GM18517 (cell line): ENCODE data around the gene TMEM222.

Experiments
- ATAC-seq: cut with Tn5 transposase; IDR thresholded peaks from one replicate; pipeline ENCODE4 v1.9.1; 2021; ENCODE audit warnings: mild to moderate bottlenecking, moderate library complexity; ENCODE audit not compliant: unreplicated experiment

Gene TMEM222

DNA sequence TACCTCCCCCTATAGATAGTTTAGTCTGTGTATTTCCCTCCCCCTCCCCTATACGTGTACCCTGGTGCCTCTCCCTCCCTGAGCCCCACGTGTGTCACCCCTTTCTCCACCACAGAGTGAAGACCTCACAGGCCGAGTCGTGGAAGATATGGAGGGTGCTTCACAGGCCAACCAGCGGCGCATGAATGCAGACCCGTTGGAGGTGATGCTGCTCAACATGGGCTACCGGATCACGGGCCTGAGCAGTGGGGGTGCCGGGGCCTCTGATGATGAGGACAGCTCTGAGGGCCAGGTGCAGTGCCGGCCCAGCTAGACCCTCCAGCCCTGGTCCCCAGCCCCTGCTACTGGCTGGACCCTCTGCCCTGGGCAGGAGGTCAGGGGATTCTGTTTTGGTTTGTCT lies 15.9 kb upstream of the TMEM222 start:
- ATAC-seq: no peak

DNA sequence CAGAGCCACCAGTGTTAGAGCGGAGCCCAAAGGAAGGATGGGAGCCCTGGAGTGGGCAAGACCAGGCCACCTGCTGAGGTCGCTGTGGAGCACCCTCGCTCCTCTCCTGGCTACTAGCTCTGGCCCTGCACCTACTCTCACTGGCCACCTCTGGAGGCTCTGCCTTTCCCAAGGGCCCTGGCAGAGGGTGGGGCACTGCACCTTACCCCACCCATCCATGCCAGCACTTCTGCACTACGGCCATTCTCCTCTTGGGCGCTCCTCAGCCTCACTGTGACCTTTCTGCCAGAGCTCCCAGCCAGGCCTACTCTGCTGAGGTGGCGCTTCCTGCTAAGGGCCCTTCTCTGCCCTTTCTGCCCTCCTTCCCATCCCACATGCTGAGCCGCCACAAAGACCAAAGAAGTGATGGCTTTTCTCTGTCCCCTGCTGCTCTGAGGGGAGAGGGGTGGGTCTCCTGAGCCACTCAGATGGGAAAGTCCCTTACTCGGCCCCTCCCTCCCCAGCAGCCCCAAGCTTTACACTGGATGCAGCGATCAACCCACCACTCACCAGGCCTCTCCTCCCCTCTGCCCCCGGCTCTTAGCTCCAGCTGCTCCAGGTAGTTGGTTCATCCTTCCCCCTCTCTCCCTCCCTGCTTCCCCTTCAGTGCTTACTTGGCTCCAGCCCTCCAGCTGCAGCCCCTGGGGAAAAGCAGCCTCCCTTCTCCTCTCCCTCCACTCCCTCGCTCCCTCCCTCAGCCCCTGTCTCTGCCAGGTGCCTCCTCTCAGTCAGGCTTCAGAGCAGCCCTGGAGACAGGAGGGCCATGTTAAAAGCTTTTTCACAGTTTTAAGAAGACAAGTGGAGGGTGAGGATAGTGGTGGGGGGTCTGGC lies 14.8 kb upstream of the TMEM222 start:
- no peak for ATAC-seq

DNA sequence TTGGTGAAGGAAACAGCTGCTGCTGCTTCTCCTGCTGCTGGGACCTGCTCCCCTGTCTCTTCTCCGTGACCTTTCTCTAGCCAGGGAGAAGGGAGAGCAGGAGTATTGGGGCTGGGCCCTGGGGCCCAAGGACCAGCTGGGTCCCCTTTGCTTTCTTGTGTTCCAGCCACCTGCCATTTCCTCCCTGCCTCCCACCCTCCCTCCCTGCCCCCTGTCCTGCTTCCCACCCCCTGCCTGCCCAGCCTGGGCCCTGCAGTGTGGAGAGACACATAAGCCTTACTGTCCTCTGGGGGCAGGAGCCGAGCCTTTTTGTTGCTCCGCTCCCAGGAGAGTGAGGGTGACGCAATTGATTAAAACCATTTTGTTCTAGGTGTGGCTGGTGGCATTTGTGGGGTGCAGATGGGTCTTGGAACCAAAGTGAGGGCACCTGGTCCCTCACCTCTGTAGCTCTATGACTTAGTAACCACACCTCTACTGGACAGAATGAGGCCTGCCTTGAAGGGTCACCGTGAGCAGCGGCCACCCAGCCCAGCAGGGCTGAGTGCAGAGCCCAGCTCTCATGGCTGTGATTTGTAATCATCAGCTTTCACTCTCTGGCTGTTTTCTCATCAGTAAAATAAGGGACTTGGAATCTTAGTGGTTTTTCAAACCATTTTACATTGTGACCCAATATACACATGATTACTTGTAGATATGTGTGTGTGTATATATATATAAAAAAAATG lies 13.9 kb upstream of the TMEM222 start:
- no peak for ATAC-seq

DNA sequence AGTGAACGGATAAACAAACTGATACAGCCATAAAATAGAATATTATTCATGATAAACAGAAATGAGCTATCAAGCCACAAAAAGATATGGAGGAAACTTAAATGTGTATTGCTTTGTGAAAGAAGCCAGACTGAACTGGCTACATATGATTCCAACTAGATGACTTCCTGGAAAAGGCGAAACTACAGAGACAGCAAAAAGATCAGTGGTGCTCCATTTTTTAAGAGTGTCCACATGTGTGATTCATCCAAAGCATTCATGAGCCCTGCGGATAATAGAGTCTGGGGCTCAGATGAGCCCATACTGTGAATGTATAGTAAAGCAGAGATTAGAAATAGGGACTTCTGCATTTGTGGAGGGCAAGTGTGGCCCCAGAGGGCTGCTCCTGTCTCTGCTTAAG lies 7.8 kb upstream of the TMEM222 start:
- no peak for ATAC-seq

DNA sequence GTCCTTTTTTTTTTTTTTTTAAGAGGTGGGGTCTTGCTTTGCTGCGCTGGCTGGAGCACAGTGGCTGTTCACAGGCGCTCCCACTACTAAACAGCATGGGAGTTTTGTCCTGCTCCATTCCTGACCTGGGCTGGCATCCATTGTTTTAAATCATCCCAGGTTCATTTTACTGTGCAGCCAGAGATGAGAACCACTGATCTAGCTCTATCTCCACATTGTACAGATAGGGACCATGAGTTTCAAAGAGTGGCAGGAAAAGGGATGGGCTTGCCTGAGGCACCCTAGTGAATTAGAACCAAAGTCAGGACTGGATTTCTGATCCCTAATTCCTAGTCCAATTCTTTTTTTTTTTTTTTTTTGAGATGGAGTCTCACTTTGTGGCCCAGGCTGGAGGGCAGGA lies 7.2 kb upstream of the TMEM222 start:
- no peak for ATAC-seq

DNA sequence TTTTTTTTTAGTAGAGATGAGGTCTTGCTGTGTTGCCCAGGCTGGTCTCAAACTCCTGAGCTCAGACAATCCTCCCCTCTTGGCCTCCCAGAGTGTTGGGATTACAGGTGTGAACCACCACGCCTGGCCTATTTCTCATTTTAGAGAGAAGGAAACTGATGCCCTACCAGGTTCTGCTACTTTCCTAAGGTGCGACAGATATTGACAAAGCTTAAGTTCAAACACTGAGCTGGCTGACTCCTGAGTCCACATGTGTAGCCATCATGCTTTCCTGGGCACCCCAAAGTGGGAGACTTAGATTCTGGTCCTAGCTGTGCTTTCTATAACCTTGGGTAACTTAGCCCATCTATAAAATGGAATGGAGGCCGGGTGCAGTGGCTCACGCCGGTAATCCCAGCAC lies 5.1 kb upstream of the TMEM222 start:
- no peak for ATAC-seq

DNA sequence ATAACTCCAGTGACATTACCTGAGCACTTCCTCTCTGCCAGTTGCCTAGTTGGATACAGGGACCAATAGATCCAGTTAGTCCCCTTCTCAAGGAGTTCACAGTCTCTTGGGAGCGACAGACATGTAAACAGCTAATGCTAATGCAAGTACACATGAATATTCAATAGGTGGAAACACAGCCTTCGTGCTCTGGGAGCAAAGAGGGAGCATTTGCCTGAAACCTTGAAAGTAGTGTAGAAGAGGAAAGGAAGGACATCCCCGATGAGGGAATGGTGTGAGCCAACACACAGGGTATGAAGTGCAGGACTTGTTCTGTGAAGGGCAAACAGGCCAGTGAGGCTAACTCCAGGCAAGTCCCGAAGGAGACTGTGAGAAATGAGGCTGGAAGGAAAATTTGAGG lies 3.8 kb upstream of the TMEM222 start:
- ATAC-seq: no peak

DNA sequence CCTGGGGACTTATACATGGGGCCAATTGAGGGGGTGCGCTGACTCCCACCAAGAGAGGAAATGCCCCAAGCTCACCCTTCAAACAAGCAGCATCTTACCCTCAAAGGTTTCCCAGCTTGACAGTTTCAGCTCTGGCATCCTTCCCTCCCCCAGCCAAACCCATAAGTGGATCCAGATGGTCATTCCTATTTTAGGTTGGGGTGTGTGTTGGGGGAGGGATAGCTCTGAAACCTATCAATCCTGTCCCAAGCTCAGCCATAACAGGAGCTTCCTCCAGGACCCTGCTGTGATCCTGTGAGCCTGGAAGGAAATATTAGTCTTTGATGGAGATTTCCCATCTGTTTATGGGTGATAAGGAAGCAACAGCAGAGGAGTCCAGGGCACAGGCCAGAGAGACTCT lies 3.4 kb upstream of the TMEM222 start:
- no peak for ATAC-seq

DNA sequence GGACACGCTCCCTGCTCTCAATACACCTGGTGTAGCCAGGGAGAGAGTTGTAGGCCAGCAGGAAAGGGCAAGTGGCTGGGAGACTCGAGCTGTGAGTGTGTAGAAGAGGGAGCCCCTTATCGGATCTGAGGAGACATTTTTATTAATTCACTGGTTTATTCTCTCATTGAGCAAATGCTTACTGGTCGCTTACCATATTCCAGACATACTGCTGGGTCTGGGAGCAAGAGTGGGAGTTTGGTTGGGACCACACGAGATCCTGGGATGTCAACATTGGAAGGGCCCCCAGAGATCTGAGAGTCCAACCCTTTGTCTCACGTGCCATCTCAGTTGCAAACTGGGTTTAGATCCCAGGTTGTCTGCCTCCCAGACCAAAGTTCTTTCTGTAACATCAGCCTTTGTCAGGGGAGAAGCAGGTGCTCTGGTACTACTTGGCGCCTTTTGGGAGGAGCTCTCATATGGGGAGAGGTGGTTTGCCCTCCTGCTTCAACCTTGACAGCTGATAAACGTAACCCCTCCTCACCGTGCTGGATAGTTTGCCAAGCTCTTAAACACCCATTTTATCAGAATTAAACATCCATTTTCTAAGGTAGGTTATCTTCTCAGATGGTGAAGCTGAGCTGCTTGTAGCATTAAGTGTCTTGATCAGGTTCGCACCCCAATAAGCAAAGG lies 742 bp downstream of the TMEM222 start:
- ATAC-seq: peak; percentile 5

DNA sequence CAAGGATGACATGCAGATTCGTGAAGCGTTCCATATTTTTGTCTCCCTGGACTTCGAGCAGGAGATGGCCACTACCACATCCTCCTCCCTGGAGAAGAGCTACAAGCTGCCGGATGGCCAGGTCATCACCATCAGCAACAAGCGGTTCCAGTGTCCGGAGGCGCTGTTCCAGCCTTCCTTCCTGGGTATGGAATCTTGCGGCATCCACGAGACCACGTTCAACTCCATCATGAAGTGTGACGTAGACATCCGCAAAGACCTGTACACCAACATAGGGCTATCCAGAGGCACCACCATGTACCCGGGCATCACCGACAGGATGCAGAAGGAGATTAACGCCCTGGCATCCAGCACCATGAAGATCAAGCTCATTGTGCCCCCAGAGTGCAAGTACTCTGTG lies 3.3 kb downstream of the TMEM222 start:
- ATAC-seq: no peak

DNA sequence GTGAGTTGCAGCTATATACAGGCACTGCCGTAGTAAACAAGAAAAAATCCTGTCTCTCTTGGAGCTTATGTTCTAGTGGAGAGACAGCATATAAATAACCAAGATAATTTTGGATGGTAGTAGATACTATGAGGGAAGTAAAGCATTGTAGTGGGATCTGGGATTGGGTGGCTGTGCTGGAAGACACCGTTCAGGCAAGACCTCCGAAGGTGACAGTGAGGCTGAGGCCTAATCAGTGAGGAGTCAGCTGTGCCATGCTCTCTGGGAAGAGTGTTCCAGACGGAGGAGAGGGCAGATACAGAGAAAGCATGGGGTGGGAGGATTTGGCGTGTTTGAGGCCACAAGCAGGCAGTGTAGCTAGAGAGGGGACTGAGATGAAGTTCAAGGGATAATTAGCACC lies 6.0 kb downstream of the TMEM222 start:
- no peak for ATAC-seq

DNA sequence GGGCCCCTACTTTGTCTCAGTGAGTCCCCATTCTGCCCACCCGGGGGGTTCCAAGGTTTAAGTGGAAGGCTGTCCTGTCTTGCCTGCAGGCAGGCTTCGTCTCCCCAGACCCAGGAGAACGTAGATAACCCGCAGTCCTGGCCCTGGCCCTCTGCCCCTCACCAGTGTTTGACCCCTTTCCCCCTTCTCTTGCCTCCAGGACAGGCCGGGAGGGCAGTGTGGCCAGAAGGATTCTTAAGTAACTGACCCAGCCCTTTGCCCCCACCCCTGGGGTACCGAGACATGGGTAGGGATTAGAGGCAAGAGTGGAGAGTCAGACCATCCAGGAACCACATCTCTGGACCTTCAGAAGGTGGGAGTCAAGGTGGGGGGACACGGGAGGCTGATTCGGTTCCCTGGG lies 8.8 kb downstream of the TMEM222 start:
- ATAC-seq: no peak

DNA sequence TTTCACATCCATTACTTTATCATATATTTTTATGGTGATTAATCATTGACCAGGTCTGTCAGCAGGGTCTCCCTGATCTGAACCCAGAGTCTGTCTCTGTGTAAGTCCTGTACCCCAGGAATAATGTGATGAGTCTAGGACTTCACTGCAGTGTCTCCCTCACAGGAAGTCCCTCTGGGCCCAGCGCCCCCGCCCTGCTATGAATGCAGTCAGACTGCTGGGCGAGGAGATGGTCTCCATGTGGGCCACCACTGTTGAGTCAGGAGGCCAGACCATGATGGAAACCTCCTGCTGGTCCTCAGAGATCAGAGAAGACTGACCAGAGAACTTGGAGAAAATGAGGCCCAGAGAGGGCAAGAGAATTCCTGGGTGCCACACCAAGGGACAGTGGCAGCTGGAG lies 9.5 kb downstream of the TMEM222 start:
- no peak for ATAC-seq

DNA sequence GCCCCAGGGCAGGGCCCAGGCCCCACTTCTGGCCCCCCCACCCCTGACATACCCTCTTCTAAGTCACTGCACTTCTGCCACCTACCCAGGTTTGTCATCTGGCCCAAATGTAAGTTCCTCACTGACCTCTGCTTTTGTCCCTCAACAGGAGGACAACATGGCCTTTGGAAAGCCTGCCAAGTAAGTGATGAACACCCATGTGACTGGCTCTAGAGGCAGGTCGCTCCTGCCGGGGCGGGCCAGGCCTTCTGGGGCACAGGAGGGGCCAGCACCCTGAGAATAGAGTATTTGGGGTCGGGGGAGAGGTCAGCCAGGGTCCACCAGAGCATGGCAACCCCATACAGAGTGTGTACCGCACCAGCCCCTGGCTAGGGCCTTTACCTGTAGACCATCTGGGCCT lies 10.0 kb downstream of the TMEM222 start:
- ATAC-seq: no peak

DNA sequence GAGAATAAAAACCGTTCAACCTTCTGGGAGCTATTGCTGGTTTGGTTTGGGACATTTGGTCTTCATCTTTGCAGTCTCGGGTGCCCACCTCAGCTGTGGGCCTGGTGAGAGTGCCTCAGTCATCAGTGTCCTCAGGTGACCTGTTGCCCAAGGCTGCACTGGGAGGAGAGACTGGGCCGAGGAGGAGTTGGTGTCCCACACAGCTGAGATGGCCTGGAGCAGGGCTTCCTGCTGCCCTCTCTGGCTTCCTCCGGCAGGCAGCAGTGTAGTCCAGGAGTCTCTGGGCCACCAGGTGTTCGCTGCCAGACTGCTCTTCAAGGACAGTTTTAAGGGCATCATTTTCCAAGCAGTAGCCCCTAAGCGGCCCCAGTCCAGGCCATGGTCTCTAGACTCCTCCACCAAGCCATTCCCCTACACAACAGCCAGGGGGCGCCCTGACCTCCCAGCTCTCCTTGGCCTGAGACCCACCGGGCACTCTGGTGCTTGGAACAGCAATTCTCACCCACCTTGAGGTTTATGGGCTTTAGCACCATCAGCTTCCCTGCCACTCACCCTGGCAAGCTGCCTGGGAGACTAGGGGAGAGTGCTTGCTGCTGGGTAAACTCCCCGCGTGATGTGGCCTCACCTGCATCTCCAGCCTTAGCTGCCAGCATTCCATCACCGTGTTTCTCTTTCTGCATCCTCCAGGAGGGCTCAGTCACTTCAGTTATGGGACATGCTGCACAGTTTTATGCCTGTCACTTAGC lies 10.7 kb downstream of the TMEM222 start:
- no peak for ATAC-seq

DNA sequence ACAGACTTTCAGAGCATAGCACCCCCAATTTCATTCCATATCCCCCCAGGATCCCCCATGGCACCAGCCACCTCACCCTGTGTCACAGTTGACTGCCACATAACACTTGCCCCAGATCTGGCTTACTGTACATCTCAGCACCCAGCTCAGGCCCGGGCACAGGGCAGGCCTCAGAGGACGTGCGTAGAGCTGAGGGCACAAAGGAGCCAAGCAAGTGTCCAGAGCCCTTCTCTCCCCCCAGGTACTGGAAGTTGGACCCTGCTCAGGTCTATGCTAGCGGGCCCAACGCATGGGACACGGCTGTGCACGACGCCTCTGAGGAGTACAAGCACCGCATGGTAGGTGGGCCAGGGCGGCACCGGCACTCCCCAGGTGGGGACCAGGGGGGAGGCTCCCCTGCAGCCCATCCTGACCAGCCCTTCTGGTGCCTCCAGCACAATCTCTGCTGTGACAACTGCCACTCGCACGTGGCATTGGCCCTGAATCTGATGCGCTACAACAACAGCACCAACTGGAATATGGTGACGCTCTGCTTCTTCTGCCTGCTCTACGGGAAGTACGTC lies 11.8 kb downstream of the TMEM222 start:
- no peak for ATAC-seq

DNA sequence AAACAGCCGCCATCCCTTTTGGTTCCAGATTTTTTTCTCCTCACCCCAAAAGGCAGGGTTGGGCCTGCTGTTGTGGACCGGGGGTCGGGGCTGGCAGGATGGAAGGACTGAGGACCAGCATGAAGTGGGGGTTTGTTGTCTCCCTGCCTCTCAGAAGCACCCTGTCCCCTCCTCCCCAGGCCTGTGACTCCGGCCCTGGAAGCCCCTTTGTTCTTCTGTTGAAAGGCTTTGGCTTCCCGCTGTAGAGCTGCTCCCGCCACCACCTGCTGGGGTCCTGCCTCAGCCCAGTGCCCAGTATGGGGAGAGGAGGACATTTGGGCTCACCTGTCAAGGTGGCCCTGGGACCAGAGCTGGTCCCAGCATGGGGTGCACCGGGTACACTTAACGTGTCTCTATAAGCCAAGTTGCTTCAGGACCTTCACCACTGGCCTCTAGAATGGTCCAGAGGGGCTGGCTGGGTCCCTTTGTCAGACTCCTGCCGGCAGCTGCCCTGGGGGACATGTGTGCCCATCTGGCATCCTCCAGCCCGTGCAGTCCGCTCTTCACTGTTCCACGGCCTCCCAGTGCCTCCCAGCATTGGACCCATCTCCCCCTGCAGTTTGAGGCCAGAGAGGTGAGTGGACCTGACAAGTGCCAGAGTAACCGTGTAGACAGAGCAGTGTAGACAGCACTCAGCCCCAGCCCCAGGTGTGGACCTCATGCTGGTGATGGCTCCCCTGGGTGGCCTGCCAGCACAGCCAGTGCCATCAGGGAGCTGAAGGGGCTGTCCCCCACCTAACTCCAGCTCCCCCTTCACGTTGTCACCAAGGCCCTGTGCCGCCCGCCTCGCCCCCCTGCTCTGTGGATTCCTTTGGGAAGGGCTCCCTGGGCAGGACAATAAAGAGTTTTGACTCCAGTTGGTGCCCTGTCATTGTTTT lies 13.8 kb downstream of the TMEM222 start:
- no peak for ATAC-seq

DNA sequence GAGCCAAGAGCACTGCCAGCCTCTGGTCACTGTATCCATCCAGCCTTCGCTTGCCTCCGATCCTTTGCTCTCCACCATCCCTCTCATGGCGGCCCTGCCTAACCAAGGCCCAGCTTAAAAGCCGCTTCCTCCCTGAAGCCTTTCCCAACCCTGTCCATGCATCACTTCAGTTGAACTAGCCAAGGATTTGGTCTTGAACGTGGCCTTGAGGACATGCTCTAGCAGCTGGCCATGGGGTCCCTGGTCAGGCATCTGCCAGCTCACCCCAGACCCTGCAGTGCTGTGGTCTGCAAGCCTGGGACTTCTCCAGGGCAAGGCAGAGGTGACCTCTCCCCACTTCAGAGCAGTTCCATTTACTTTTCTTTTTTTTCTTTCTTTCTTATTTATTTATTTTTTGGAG lies 14.8 kb downstream of the TMEM222 start:
- no peak for ATAC-seq

DNA sequence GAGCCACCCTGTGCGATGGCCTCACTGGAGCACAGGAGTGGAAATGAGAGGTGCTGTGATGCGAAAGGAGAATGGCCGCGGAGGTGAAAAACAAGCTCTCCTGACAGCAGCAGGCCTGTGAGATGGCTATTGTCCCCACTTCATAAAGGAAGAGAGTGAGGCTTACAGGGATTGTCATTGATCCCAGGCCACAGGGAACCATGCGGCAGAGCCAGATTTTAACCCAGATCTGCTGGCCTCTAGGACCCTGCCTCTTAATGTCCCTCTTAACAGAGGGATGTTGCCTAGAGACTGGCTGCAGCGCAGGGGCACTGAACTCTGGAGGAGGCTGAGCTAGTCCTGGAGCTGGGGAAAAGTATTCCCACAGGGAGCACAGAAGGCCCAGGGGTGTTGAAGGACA lies 16.8 kb downstream of the TMEM222 start:
- ATAC-seq: no peak

DNA sequence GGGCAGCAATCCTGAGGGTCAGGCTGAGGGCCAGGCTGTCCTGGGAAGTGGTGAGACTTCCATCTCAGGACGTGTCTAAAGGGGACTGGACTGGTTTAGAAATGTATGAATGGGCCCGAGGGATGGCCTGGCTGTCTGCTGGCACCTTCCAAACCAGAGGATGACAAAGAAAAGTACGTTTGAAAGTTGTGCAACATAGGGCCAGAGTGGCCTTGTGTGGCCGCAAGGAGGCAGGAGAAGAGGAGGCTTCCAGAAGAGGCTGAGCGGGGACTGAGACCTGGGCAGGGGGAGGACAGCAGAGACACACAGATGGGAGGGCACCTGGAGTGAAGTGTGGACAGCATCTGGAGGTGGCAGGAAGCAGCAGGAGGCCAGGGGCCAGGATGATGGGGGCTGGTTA lies 17.2 kb downstream of the TMEM222 start:
- ATAC-seq: no peak
